ENCODE results near the gene NME9. TPM values are rescaled to one million over a fixed set of nuclear protein-coding genes. Genes with fewer than 3 reads are reported as not detected.

The NME9 gene
- total RNA-seq, 4 donors from 2014 or later: 1.3 to 5.0 TPM; not detected in 2

- no peaks in the 10 kb centered on the region for H3K36me3 ChIP-seq
- no peaks in the 10 kb centered on the region for H3K4me1 ChIP-seq
- no peaks in the 10 kb centered on the region for H3K27me3 ChIP-seq
- TF ChIP-seq CTCF (IDR thresholded peaks at IDR 0.05): no peak
- TF ChIP-seq POLR2A (IDR thresholded peaks at IDR 0.05): no peak
- intact Hi-C loops (cut with DNase I; ENCODE audit: low total_unique reads): no loop called here
- no peaks in the 10 kb centered on the region for H3K9me3 ChIP-seq
- H3K4me3 ChIP-seq: no peak overlapping the region
- DNase-seq: no peak
- no peak overlapping the region for H3K27ac ChIP-seq
Measured at GRCh38 chr3:138259126-138259525, 70.5 kb downstream of the NME9 start.

GRCh38 chr3:138257986-138258385, 71.7 kb downstream of the NME9 start:
- Histone ChIP-seq H3K4me1 (no peaks in the 10 kb centered on the region), H3K27ac (no peak overlapping the region), H3K9me3 (no peaks in the 10 kb centered on the region), H3K36me3 (no peaks in the 10 kb centered on the region), H3K27me3 (no peaks in the 10 kb centered on the region), H3K4me3 (no peak overlapping the region)
- TF ChIP-seq CTCF (IDR thresholded peaks at IDR 0.05) (no peak), POLR2A (IDR thresholded peaks at IDR 0.05) (no peak)
- no peak for DNase-seq
- intact Hi-C loops (cut with DNase I; ENCODE audit: low total_unique reads): no loop called here

- H3K27me3 ChIP-seq: no peaks in the 10 kb centered on the region
- intact Hi-C loops (cut with DNase I; ENCODE audit: low total_unique reads): no loop called here
- H3K4me3 ChIP-seq: no peak overlapping the region
- TF ChIP-seq CTCF (IDR thresholded peaks at IDR 0.05) (no peak), POLR2A (IDR thresholded peaks at IDR 0.05) (no peak)
- no peaks in the 10 kb centered on the region for H3K9me3 ChIP-seq
- H3K27ac ChIP-seq: no peak overlapping the region
- no peaks in the 10 kb centered on the region for H3K36me3 ChIP-seq
- DNase-seq: no peak
- no peaks in the 10 kb centered on the region for H3K4me1 ChIP-seq
Measured at GRCh38 chr3:138256022-138256421, 73.6 kb downstream of the NME9 start.

- Histone ChIP-seq H3K4me3 (no peak overlapping the region), H3K9me3 (no peaks in the 10 kb centered on the region), H3K27me3 (no peaks in the 10 kb centered on the region), H3K4me1 (no peaks in the 10 kb centered on the region), H3K27ac (no peak overlapping the region), H3K36me3 (no peaks in the 10 kb centered on the region)
- no peak for DNase-seq
- TF ChIP-seq CTCF (IDR thresholded peaks at IDR 0.05) (no peak), POLR2A (IDR thresholded peaks at IDR 0.05) (no peak)
- intact Hi-C loops (cut with DNase I; ENCODE audit: low total_unique reads): no loop called here
Measured at GRCh38 chr3:138254216-138254615, 75.4 kb downstream of the NME9 start.

GRCh38 chr3:138253609-138254008, 76.0 kb downstream of the NME9 start:
- no peak overlapping the region for H3K27ac ChIP-seq
- H3K36me3 ChIP-seq: no peaks in the 10 kb centered on the region
- no peaks in the 10 kb centered on the region for H3K4me1 ChIP-seq
- intact Hi-C loops (cut with DNase I; ENCODE audit: low total_unique reads): no loop called here
- no peak overlapping the region for H3K4me3 ChIP-seq
- DNase-seq: no peak
- no peaks in the 10 kb centered on the region for H3K27me3 ChIP-seq
- TF ChIP-seq CTCF (IDR thresholded peaks at IDR 0.05) (no peak), POLR2A (IDR thresholded peaks at IDR 0.05) (no peak)
- no peaks in the 10 kb centered on the region for H3K9me3 ChIP-seq

Other genes with a start within 250 kb of the NME9 start
- 10 to 100 TPM in 3 of 4 donors, 1 to 10 TPM in 1; 3.8 to 58.5 (median 32.7) TPM for gene DZIP1L, start 214.2 kb downstream of the NME9 start, total RNA-seq
- not detected for gene A4GNT, start 197.5 kb downstream of the NME9 start, total RNA-seq
- gene DBR1, start 154.9 kb downstream of the NME9 start, total RNA-seq: 10 to 100 TPM; 12.4 to 41.8 (median 25.3) TPM
- gene ARMC8, start 142.6 kb downstream of the NME9 start, total RNA-seq: 10 to 100 TPM; 38.7 to 85.1 (median 64.6) TPM
- gene MRAS, start 18.7 kb upstream of the NME9 start, total RNA-seq: 10 to 100 TPM; 13.8 to 83.0 (median 46.8) TPM
- gene ESYT3, start 104.8 kb upstream of the NME9 start, total RNA-seq: 10 to 100 TPM in 1 of 4 donors, 1 to 10 TPM in 3; 1.4 to 30.8 (median 4.9) TPM

Data from uterus (tissue), 4 donors.